IMR-90 (cell line): ENCODE measurements around the gene MADCAM1.

Experiments
- BHLHE40 ChIP-seq: fragments of 150-350 bp; IDR thresholded peaks from 2 replicates; pipeline ENCODE4 v1.6.1; 2016; ENCODE audit warnings: mild to moderate bottlenecking, low read depth, low read length
- CHD1 ChIP-seq: IDR thresholded peaks from 2 replicates; pipeline ENCODE4 v1.6.1; 2012; ENCODE audit warnings: low read depth, low read length, improper control_type of control experiment
- FOS ChIP-seq: fragments of 150-350 bp; IDR thresholded peaks from 2 replicates; pipeline ENCODE4 v1.6.1; 2016; ENCODE audit warnings: low read depth, low read length
- MAFK ChIP-seq: IDR thresholded peaks from 2 replicates; pipeline ENCODE4 v1.6.1; 2012; ENCODE audit warnings: low read depth, low read length, improper control_type of control experiment
- MAZ ChIP-seq: IDR thresholded peaks from 2 replicates; pipeline ENCODE4 v1.6.1; 2012; ENCODE audit warnings: low read depth, mild to moderate bottlenecking, low read length, improper control_type of control experiment, moderate library complexity, borderline replicate concordance
- MXI1 ChIP-seq: IDR thresholded peaks from 2 replicates; pipeline ENCODE4 v1.6.1; 2012; ENCODE audit warnings: low read depth, mild to moderate bottlenecking, low read length, moderate library complexity, borderline replicate concordance
- POLR2A ChIP-seq: IDR thresholded peaks from 2 replicates; pipeline ENCODE4 v1.6.1; 2012; ENCODE audit warnings: mild to moderate bottlenecking, low read depth, low read length
- RAD21 ChIP-seq: IDR thresholded peaks from 2 replicates; pipeline ENCODE4 v1.6.1; 2012; ENCODE audit warnings: low read length, improper control_type of control experiment
- RCOR1 ChIP-seq: IDR thresholded peaks from 2 replicates; pipeline ENCODE4 v1.6.1; 2012; ENCODE audit warnings: mild to moderate bottlenecking, low read length, improper control_type of control experiment; ENCODE audit not compliant: insufficient replicate concordance
- RFX5 ChIP-seq: IDR thresholded peaks from 2 replicates; pipeline ENCODE4 v1.8.0; 2012; ENCODE audit warnings: low read depth, mild to moderate bottlenecking, low read length, moderate library complexity
- SMC3 ChIP-seq: fragments of 150-350 bp; IDR thresholded peaks from 2 replicates; pipeline ENCODE4 v1.6.1; 2016; ENCODE audit warnings: low read depth, mild to moderate bottlenecking, antibody characterized with exemption, low read length, moderate library complexity
- TF ChIP-seq, protein P1 (sequence below): fragments of 150-350 bp; IDR thresholded peaks from 2 replicates; pipeline ENCODE4 v1.6.1; 2017; ENCODE audit warnings: mild to moderate bottlenecking, antibody characterized with exemption, low read length, low read depth
- TF ChIP-seq, protein P2 (sequence below): conservative IDR thresholded peaks from 2 replicates; pipeline ENCODE4 v1.5.1; 2012; ENCODE audit warnings: mild to moderate bottlenecking, low read depth, low read length, improper control_type of control experiment

DNA sequence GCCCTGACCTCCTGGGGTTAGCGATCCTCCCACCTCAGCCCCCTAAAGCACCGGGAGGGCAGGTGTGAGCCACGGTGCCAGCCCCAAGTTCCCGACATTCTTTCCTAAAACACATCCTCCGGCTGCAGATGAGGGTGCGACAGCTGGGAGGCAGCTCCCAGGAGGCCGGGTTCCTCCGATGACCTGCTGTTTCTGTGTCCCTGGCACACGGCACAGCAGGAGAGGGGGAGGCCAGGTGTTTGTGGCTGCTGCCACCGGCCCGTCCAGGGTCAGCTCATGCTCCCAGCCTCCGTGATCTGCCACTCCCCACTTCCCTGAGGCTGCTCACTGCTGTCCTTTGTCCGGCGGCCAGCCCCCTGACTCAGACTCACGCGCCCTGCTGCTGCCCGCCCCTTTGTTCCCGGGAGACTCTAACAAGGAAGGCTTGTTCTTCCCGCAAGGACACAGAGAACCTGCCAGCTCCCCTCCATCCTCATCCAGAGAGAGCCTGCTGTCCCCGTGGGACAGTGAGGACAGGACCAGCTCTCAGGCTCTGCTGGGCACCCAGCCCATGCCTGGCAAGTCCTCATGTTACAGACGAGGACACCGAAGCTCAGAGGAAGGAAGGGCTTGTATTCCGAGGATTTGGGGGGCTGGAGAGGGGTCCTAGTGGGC is 10.6 kb upstream of the MADCAM1 start:
- TF ChIP-seq, protein P1, sequence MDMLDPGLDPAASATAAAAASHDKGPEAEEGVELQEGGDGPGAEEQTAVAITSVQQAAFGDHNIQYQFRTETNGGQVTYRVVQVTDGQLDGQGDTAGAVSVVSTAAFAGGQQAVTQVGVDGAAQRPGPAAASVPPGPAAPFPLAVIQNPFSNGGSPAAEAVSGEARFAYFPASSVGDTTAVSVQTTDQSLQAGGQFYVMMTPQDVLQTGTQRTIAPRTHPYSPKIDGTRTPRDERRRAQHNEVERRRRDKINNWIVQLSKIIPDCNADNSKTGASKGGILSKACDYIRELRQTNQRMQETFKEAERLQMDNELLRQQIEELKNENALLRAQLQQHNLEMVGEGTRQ: no peak
- TF ChIP-seq POLR2A: no peak
- TF ChIP-seq, protein P2, sequence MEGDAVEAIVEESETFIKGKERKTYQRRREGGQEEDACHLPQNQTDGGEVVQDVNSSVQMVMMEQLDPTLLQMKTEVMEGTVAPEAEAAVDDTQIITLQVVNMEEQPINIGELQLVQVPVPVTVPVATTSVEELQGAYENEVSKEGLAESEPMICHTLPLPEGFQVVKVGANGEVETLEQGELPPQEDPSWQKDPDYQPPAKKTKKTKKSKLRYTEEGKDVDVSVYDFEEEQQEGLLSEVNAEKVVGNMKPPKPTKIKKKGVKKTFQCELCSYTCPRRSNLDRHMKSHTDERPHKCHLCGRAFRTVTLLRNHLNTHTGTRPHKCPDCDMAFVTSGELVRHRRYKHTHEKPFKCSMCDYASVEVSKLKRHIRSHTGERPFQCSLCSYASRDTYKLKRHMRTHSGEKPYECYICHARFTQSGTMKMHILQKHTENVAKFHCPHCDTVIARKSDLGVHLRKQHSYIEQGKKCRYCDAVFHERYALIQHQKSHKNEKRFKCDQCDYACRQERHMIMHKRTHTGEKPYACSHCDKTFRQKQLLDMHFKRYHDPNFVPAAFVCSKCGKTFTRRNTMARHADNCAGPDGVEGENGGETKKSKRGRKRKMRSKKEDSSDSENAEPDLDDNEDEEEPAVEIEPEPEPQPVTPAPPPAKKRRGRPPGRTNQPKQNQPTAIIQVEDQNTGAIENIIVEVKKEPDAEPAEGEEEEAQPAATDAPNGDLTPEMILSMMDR: no peak
- TF ChIP-seq RCOR1: no peak
- no peak for TF ChIP-seq MAFK
- TF ChIP-seq RFX5: no peak
- TF ChIP-seq CHD1: no peak
- TF ChIP-seq BHLHE40: no peak
- TF ChIP-seq FOS: no peak
- no peak for TF ChIP-seq MAZ
- no peak for TF ChIP-seq MXI1
- no peak for TF ChIP-seq SMC3
- no peak for TF ChIP-seq RAD21
